ENCODE results near the gene MCUR1.

- no peak for TF ChIP-seq CTCF (conservative IDR thresholded peaks at IDR 0.05 in 1 of 2, IDR thresholded peaks at IDR 0.05 in 1 of 2; ENCODE audit: low read depth in 1 of 2, low read length in 2 of 2)
- no peak for TF ChIP-seq EZH2 (IDR thresholded peaks at IDR 0.05; ENCODE audit: low read length, missing control alignments)
Observed at GRCh38 chr6:13742961-13743735, 71.2 kb downstream of the MCUR1 start.

Measured in fibroblast of lung (primary cell).